ENCODE results near the gene KIT.
"Not testable (repeated sequence)": the region's sequence is repeated elsewhere in the genome, so short reads cannot be mapped to it uniquely, and the experiment has no call there.

KIT gene

GRCh38 chr4:54657551-54658251 lies at the start of gene KIT:
KIT (plus strand) TSS chr4:54657957; CDS start chr4:54658015, 58 bp downstream.
- no peak for DNase-seq (ENCODE audit: low read depth)

GRCh38 chr4:54609310-54609709 lies 48.4 kb upstream of the KIT start:
- DNase-seq (ENCODE audit: low read depth): no peak

DNA sequence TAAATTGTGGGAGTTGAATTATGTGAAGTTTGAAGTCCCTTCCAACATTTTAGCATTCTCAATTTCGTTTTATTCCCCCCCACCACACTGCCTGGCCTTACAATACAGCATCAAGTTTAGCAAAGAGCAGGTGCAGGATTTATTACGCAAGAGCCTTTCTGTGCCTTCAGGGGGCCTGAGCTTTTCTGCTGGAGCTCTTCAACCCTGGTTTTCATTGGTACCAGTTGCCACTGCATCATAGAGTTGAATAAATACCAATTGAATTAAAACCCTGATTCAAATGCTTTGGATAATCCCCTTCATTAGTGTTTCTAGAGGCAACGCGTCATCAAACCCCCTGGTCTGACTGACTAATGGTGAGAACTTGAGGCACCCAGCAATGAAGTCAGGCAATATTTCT lies 43.6 kb upstream of the KIT start:
- no peak for DNase-seq (ENCODE audit: low read depth)

GRCh38 chr4:54620773-54621172 lies 37.0 kb upstream of the KIT start:
- DNase-seq (ENCODE audit: low read depth): no peak

DNA sequence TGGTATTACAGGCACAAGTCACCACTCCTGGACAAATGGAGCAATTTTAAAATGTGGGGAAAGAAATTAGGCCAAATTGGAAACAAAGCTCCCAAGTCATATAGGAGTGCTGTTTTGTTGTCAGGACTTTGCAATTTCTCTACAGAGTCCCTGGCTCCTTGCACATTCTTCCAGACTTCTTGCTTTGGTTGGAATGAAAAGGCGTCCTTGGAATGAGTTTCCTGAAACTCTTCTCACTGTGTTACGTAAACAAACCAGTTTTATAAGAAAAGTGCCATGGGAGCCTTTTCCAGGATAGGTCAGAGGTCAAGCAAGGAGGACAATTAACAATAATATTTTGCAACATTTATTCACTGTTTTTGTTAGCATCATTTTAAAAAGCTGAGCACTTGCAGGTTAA lies 32.4 kb upstream of the KIT start:
- DNase-seq (ENCODE audit: low read depth): no peak

GRCh38 chr4:54626113-54626512 lies 31.6 kb upstream of the KIT start:
- DNase-seq (ENCODE audit: low read depth): no peak

- no peak for DNase-seq (ENCODE audit: low read depth)
Measured at GRCh38 chr4:54632537-54632936, 25.2 kb upstream of the KIT start.

GRCh38 chr4:54633102-54633740 lies 24.5 kb upstream of the KIT start:
- DNase-seq (ENCODE audit: low read depth): not testable (repeated sequence)

DNA sequence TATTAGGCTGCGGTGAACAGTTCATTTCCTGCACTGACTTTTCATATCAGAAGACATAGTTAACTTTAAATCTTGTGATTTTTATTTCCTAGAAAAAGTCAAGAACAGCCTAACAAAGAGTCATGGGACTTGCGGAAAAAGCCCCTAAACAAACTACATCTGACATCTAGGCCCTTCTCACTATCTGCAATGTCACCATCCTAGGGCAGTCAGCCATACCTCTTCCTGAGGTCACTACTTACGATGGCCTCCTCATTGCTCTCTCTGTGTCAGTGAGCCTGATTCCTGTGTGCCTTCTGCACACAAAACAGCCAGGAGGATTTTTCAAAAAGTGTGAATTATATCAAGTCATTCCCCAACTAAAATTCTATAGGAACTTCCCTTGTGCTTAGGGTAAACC lies 22.4 kb upstream of the KIT start:
- DNase-seq (ENCODE audit: low read depth): no peak

DNA sequence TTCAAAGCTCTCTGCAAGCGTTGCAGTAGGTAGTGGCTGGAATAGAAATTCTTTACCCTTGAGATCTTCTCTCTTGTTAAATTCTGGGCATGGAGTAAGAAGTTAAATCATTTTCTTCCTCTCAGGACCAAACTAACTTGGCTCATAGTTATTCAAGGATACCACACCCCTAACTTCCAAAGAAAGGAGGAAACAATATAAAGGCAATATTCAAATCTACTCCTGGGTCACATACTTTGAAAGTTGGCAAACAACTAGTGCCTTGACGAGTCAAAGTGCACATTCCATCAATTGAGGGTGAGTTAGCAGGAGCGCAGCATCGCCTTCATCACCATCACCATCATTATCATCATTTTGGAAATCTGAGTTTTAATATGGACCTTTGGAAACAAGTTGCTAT lies 20.4 kb upstream of the KIT start:
- DNase-seq (ENCODE audit: low read depth): no peak

DNA sequence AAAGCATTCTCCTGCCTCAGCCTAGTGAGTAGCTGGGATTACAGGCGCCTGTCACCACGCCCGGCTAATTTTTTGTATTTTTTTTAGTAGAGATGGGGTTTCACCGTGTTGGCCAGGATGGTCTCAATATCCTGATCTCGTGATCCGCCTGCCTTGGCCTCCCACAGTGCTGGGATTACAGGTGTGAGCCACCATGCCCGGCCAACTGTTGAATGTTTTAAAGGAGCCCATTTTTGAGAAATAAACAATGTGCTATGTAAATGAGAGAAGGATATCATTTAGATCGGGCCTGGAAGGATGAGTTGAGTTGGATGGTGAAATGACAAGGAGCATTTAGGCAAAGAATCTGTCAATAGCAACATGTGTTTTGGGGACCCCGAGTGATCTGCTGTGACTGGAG lies 16.7 kb upstream of the KIT start:
- not testable (repeated sequence) for DNase-seq (ENCODE audit: low read depth)

DNA sequence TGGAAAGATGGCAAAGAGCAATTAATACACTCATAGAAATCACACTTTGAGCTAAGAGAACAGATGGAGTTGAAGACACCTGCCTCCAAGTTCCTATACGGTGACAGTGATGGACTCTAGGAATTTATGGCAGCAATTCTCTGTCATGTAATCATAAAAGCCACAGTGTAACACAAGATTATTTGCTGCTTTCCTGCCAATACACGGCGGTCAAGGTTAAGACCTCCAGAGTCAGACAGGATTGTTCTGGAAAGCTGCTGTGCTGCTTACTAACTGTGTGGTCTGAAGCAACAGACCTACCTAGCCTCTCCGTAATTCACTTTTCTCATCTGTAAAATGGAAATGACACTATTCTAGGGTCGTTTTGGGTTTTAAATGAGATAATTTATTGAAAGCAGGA lies 14.6 kb upstream of the KIT start:
- no peak for DNase-seq (ENCODE audit: low read depth)

DNA sequence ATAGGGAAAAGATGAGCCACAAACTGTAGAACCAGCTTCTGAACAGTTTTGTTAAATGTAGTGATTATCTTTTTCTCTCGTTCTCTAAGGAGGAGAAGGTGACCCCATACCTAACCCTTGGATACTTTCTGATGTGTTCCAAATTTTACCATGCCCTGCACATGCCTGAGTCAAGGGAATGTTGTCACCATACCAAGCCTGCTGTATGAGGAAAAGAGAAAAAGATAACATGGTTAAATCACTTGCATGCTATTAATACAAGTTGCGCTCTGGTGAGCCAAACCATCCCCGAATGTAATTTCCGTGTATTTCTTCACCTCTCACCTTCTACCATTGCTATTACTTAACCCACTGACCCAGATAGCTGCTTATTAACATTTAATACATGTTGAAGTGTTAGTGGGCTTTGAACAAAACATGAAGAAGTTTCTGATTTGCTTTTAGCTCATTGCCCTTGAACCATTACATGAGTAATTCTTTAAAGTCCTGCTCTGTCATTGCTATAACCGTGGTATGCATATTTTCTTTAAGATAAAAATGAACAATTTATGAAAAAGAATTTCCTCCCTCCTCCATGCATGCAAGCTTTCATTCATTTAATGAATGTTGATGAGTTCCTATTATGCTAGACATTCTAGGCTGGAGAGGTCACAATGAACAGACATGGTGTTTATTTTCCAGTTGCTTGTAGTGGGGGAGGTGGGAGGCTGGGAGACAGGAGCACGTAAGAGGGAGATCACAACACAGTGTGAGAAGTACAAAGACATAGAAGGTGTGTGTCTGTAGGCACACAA lies 13.6 kb upstream of the KIT start:
- no peak for DNase-seq (ENCODE audit: low read depth)

DNA sequence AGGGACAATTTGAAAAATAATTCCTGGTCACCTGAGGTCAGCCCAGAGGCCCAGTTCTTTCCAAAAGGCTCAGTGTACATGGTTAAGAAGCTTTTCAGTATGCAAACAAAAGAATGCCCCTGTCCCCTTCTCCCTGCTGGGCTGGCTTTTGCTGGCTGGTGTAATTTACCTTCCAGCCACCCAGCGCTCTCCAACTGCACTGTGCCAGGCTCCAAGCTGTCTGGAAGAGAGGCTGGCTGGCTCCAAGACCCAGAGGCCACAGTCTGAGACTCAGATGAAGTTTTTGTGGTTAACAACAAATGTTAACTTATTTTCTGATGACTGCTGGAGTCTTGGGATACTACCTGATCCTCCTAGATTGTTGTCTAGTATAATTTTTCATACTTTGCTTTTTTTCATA lies 11.9 kb upstream of the KIT start:
- DNase-seq (ENCODE audit: low read depth): no peak

DNA sequence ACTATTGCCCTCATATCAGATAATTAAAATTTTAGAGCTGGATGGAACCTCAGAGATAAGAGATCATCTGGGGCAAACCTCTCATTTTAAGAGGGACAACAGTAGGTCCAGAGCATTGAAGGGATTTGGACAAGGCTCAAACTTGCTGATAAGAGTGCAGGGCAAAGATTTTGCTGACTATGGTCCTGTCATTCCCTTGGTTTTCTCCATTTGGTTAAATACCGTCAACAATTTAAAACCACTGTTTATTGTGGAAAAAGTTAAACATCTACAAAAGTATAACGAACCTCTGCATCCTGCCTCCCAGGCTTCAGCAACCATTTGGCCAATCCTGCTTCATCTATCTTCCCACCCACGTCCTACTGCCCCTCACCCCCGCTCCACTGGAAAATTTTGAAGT lies 10.7 kb upstream of the KIT start:
- DNase-seq (ENCODE audit: low read depth): no peak

DNA sequence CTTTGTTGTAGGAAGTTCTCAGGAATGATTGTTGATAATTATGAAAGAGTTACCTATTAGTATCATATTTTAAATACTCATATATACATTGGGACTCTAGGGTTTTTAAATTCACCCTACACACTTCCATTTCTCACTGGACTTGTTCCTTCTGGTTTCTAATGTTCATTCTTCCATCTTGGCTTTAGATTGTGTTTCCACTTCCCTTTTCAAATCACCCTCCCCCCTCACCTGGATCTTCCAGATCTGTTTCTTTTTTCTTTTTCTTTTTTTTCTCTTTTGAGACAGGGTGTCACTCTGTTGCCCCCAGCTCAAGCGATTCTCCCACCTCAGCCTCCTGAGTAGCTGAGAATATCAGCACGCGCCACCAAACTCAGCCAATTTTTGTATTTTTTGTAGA lies 6.7 kb upstream of the KIT start:
- no peak for DNase-seq (ENCODE audit: low read depth)

DNA sequence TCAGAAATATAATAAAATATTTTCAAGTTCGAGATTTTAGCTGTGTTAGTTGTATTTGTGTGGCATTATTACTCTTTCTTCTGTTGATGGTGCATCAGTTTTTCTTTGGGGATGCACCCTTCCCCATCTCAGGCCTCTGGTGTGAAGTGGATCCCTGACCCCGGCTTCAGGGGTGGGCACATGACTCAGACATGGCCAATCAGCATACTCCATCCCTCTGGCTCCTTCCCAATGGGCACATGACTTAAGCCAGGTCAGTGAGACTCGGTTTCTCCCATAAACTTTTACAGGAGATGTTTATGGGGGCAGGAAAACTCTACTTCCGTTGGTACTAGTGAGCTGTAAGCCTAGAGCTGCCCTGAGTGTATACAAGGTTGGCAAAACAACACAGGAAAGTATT lies 3.0 kb upstream of the KIT start:
- DNase-seq (ENCODE audit: low read depth): no peak

DNA sequence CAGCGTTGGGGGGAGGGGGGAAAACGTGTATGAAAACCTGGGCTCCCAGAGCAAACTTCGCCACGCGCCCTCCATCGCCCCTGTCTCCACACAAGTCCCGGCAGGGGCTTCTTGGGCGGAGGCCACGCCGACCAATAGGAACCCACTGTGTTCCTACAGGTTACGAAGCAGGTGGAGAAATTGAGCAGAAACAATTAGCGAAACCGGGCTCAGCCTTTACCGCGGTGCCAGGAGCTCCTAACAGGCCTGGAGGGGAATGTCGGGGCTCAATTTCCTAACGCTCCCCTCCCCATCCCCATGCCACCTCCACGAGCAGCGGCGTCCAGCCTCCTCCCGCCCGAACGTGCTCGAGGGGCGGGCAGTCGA lies 589 bp upstream of the KIT start:
- no peak for DNase-seq (ENCODE audit: low read depth)

GRCh38 chr4:54658252-54659093 lies 716 bp downstream of the KIT start:
- no peak for DNase-seq (ENCODE audit: low read depth)

DNA sequence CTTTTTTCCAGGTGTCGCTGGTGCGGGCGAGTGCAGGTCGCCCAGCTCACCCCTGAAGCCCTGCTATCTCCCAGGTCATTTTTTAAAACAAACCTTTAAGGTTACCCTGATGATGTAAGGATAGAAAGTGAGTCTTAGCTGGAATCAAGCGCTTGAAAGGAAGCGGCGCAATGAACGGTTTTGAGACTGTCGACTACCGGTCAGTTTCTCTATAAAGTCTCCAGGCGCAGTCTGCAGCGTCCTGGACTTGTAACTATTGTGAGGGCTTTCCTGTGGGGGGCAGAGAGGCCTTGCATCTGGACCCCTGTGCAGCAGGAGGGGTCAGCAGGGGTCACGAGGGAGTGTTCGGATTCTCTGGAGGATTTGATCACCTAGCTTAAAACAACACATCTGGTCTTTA lies 1.6 kb downstream of the KIT start:
- no peak for DNase-seq (ENCODE audit: low read depth)

DNA sequence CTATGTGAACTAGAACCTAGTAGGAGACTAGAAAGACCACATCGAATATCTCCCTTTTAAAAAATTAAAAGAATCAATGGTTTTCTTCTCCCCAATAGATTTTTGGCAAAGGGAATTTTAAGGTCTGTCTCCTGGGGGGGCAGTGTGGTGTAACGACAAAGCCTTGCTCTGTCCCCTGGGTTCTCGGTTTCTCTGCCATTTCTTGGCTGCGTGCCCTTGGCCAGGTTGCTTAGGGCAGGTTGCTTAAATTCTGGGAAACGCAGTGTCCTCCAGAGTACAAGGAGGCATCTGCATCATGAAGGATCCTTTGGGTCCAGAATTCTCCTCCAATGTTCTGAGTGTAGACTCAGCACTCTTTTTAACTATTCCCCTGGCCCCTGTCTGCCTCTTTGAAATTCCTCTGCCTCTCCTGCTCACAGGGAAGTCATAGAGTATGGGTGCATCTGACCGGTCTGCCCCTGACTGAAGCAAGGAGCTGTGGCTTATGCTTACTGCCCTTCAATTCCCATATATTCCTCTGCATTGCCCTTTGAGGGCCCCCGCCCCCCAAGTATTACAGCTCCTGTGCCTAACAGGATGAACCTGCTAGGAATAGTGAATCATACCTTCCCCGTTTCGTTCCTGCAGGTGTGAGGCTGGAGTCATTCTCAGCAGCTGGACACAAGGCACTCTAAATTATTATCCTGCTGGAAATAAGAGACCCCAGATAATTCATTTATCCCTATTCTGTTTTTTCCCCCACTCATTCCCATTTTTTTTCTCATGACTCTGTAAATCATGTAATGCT lies 2.2 kb downstream of the KIT start:
- DNase-seq (ENCODE audit: low read depth): no peak

GRCh38 chr4:54660591-54660990 lies 2.8 kb downstream of the KIT start:
- DNase-seq (ENCODE audit: low read depth): no peak
